Breast epithelium (tissue), 3 donors: Measurements from ENCODE around the gene RANBP1.

Experiments
- POLR2A ChIP-seq: fragments of 450-650 bp; IDR thresholded peaks from one replicate; pipeline ENCODE4 v1.6.1; 2016; ENCODE audit warnings: antibody characterized with exemption, mild to moderate bottlenecking, moderate library complexity
- POLR2AphosphoS5 ChIP-seq, 3 donors: sonication (generic); formaldehyde crosslinking; IDR thresholded peaks; one replicate each; pipeline ENCODE4 v1.6.1; 2017; ENCODE audit warnings: antibody characterized with exemption in 3 of 3
- TF ChIP-seq, protein P1 (sequence below), 3 donors: fragments of 450-650 bp; IDR thresholded peaks; one replicate each; pipeline ENCODE4 v1.5.1; 2016 to 2017; ENCODE audit warnings: antibody characterized with exemption in 3 of 3, mild to moderate bottlenecking in 3 of 3, moderate library complexity in 3 of 3

- TF ChIP-seq POLR2A (no peak), POLR2AphosphoS5 (IDR thresholded peaks at IDR 0.05) (no peak)
- TF ChIP-seq, protein P1, sequence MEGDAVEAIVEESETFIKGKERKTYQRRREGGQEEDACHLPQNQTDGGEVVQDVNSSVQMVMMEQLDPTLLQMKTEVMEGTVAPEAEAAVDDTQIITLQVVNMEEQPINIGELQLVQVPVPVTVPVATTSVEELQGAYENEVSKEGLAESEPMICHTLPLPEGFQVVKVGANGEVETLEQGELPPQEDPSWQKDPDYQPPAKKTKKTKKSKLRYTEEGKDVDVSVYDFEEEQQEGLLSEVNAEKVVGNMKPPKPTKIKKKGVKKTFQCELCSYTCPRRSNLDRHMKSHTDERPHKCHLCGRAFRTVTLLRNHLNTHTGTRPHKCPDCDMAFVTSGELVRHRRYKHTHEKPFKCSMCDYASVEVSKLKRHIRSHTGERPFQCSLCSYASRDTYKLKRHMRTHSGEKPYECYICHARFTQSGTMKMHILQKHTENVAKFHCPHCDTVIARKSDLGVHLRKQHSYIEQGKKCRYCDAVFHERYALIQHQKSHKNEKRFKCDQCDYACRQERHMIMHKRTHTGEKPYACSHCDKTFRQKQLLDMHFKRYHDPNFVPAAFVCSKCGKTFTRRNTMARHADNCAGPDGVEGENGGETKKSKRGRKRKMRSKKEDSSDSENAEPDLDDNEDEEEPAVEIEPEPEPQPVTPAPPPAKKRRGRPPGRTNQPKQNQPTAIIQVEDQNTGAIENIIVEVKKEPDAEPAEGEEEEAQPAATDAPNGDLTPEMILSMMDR (IDR thresholded peaks at IDR 0.05), result no peak
These were observed 9.1 kb upstream of the RANBP1 start for GRCh38 chr22:20106849-20107237.
